Neutrophil (primary cell): ENCODE data around the gene NRXN2.

Source experiments
- H3K27ac ChIP-seq: fragments of 200-600 bp; sonication (generic); 2 replicates; pipeline ENCODE4 v1.5.1; 2016; ENCODE audit warnings: mild to moderate bottlenecking, moderate library complexity
- H3K27me3 ChIP-seq: fragments of 200-600 bp; sonication (generic); 2 replicates; pipeline ENCODE4 v1.6.0; 2016; ENCODE audit warnings: mild to moderate bottlenecking
- H3K36me3 ChIP-seq: fragments of 200-600 bp; sonication (generic); 2 replicates; pipeline ENCODE4 v1.5.1; 2017
- H3K4me1 ChIP-seq, 2 experiments: fragments of 200-600 bp in 1 of 2; sonication (generic) in 1 of 2; 1 replicate in 1 of 2; 2 replicates in 1 of 2; pipeline versions ENCODE4 v1.5.1 to v1.6.1; 2013 to 2016; ENCODE audit warnings: low read depth in 1 of 2, low read length in 1 of 2, mild to moderate bottlenecking in 1 of 2, moderate library complexity in 1 of 2; ENCODE audit not compliant: control insufficient read depth in 1 of 2, insufficient read depth in 1 of 2
- H3K4me3 ChIP-seq, 2 experiments: fragments of 200-600 bp in 1 of 2; sonication (generic) in 1 of 2; 1 replicate in 1 of 2; 2 replicates in 1 of 2; pipeline ENCODE4 v1.5.1; 2013 to 2016; ENCODE audit warnings: low read depth in 1 of 2, low read length in 1 of 2, mild to moderate bottlenecking in 1 of 2, moderate library complexity in 1 of 2
- H3K9me3 ChIP-seq: fragments of 200-600 bp; sonication (generic); 2 replicates; pipeline ENCODE4 v1.5.1; 2016
- TF ChIP-seq, protein P1 (sequence below): fragments of 200-600 bp; sonication (generic); IDR thresholded peaks from 2 replicates; pipeline ENCODE4 v1.5.1; 2016; ENCODE audit warnings: antibody characterized with exemption

The NRXN2 gene

DNA sequence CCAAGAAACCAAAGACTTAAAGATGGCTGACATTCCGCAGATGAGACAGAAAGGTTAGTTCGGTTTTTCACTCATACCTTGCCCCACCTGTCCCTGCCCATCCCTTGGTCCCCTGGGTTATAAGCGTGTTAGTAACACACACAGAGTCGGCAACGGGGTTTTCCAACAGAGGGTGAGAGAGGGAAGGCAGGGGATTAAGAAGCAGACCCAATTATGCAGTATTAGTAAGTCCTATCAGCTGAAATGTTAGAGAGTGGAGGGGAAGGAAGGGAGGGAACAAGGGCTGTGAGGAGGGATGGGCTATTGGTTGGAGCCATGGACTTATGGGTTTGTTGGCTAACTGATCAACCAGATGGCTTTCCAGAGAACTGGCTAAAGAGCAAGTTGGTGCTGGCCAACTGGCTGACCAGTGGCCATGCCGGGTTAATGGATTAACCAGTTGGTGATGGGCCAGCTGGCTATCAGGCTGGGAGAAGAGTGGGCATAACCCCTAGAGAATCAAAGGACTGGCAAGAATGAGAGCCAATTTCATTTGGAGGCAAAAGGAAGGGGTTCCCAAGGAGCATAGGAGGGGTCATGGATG, 45.5 kb downstream of the NRXN2 start:
- H3K27me3 ChIP-seq = peaks cover 4% of the 10 kb centered on the region
- no peak overlapping the region for H3K27ac ChIP-seq
- TF ChIP-seq, protein P1, sequence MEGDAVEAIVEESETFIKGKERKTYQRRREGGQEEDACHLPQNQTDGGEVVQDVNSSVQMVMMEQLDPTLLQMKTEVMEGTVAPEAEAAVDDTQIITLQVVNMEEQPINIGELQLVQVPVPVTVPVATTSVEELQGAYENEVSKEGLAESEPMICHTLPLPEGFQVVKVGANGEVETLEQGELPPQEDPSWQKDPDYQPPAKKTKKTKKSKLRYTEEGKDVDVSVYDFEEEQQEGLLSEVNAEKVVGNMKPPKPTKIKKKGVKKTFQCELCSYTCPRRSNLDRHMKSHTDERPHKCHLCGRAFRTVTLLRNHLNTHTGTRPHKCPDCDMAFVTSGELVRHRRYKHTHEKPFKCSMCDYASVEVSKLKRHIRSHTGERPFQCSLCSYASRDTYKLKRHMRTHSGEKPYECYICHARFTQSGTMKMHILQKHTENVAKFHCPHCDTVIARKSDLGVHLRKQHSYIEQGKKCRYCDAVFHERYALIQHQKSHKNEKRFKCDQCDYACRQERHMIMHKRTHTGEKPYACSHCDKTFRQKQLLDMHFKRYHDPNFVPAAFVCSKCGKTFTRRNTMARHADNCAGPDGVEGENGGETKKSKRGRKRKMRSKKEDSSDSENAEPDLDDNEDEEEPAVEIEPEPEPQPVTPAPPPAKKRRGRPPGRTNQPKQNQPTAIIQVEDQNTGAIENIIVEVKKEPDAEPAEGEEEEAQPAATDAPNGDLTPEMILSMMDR = no peak
- H3K4me3 ChIP-seq = no peak overlapping the region
- no peaks in the 10 kb centered on the region for H3K36me3 ChIP-seq
- no peaks in the 10 kb centered on the region for H3K9me3 ChIP-seq
- H3K4me1 ChIP-seq = peaks cover 4 to 6% of the 10 kb centered on the region in 2 experiments

DNA sequence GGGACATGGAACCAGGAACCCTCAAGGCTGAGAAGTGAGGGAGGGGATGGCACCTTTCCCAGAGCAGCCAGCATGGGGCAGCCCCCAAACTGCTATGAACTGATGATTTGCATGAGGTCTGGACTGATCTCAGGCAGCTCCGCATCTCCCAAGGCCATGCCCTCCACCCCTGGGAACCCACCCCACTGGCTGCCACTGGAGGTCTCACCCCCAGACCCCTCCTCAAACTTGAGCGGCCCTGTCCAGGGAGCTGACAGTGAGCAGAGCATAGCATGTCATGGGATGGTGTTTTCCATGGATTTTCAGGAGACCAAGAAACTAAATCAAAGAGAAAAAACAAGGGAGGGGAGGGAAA, 46.8 kb downstream of the NRXN2 start:
- no peaks in the 10 kb centered on the region for H3K36me3 ChIP-seq
- TF ChIP-seq, protein P1 = no peak
- no peak overlapping the region for H3K4me3 ChIP-seq
- H3K9me3 ChIP-seq = no peaks in the 10 kb centered on the region
- peaks cover 4% of the 10 kb centered on the region for H3K27me3 ChIP-seq
- no peak overlapping the region for H3K27ac ChIP-seq
- H3K4me1 ChIP-seq = peaks cover 4 to 6% of the 10 kb centered on the region in 2 experiments

DNA sequence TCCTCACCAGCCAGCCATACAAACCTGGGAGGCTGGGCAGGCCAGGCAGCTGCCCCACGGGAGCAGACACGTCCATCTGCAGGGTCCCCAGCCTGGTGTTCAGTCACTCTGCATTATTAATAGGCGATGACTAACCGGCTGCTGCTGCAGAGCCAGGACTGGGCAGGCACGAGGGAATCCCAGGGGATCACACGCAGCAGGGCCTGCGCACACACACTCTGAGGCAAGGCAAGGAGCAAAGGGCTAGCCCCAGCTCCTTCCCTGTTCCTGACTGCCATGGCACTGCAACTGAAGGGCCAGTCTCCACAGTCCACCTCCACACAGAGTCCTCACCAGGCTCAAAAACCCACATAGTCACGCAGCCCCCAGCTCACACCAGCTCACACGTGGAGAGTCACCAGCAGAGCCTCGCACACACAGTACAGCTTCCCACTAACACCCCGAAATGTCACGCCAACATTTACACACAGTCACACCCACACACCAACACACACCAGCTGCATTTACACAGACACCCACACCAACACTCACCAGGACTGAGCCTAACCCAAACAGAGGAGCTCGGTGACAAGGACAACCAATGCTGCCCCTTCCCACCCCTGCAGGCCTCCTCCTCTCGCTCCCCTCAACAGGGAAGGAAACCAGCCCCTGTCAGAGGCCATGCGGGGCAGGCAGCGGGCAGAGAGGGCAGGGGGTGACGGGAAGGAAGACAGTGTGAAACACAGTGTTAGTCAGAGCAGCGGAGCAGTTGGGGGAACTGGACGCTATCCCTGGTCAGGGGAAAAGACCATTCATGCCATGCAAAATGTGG, 47.3 kb downstream of the NRXN2 start:
- Histone ChIP-seq H3K36me3 (no peaks in the 10 kb centered on the region), H3K27ac (no peak overlapping the region), H3K4me3 (no peak overlapping the region), H3K4me1 (peaks cover 4 to 6% of the 10 kb centered on the region in 2 experiments), H3K9me3 (no peaks in the 10 kb centered on the region), H3K27me3 (peaks cover 4% of the 10 kb centered on the region)
- TF ChIP-seq, protein P1 = no peak

DNA sequence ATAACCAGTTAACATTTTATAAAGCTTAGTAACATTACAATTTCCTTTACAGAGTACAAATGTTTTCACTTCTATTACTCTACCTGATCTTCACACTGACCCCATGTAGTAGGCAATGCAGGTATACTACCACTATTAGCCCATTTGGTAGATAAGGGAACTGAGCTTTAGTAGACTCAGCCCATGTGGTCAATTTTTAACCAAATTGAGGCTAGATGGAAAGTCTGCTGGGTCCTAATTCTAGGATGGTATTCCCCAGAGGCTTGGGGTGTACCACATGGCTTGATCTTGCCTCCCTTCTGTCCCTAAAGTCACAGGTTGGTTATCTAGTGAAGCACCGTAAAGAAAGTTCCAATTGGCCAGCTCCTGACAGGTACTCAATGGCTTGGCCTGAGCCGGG, 48.2 kb downstream of the NRXN2 start:
- no peaks in the 10 kb centered on the region for H3K36me3 ChIP-seq
- H3K4me3 ChIP-seq = no peak overlapping the region
- H3K9me3 ChIP-seq = no peaks in the 10 kb centered on the region
- peaks cover 5 to 6% of the 10 kb centered on the region in 2 experiments for H3K4me1 ChIP-seq
- H3K27me3 ChIP-seq = peaks cover 4% of the 10 kb centered on the region
- H3K27ac ChIP-seq = no peak overlapping the region
- TF ChIP-seq, protein P1 = no peak

DNA sequence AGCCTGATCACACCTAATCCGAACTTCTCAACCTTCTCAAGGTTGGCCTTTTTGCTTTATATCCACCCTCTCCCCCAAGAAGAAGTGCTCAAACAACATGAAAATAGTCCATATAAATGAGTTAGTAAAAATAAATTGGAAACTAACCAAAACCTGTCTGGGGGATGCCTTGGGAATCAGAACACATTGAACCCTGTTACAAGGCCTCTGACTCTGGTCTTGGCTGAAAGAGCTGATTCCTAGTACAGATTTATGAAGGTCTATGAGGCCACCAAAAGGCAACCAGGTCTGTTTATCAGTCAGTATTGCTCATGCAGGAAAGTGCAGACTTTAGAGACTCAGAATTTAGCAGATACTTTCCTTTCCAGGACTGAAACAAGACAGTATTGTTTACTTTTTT, 49.7 kb downstream of the NRXN2 start:
- Histone ChIP-seq H3K36me3 (no peaks in the 10 kb centered on the region), H3K27ac (no peak overlapping the region), H3K4me1 (peaks cover 6 to 11% of the 10 kb centered on the region in 2 experiments), H3K4me3 (no peak overlapping the region), H3K9me3 (no peaks in the 10 kb centered on the region), H3K27me3 (peaks cover 4% of the 10 kb centered on the region)
- TF ChIP-seq, protein P1 = no peak
